IPS-18a (cell line): ENCODE measurements around the gene COA8.

ENCODE experiments used
- H3K27ac ChIP-seq: one replicate; pipeline ENCODE4 v1.5.1; 2013; ENCODE audit warnings: low read length
- H3K27me3 ChIP-seq: one replicate; pipeline ENCODE4 v1.6.1; 2013; ENCODE audit warnings: mild to moderate bottlenecking, low read length; ENCODE audit not compliant: control insufficient read depth, insufficient read depth
- H3K36me3 ChIP-seq: one replicate; pipeline ENCODE4 v1.6.1; 2013; ENCODE audit warnings: low read depth, low read length; ENCODE audit not compliant: control insufficient read depth
- H3K4me1 ChIP-seq: one replicate; pipeline ENCODE4 v1.6.1; 2013; ENCODE audit warnings: low read depth, low read length; ENCODE audit not compliant: control insufficient read depth
- H3K4me3 ChIP-seq: one replicate; pipeline ENCODE4 v1.5.1; 2013; ENCODE audit warnings: low read length
- H3K9ac ChIP-seq: one replicate; pipeline ENCODE4 v1.6.1; 2013; ENCODE audit warnings: mild to moderate bottlenecking, low read length, moderate library complexity
- H3K9me3 ChIP-seq: one replicate; pipeline ENCODE4 v1.6.1; 2013; ENCODE audit warnings: low read depth, low read length; ENCODE audit not compliant: control insufficient read depth

COA8 gene

DNA sequence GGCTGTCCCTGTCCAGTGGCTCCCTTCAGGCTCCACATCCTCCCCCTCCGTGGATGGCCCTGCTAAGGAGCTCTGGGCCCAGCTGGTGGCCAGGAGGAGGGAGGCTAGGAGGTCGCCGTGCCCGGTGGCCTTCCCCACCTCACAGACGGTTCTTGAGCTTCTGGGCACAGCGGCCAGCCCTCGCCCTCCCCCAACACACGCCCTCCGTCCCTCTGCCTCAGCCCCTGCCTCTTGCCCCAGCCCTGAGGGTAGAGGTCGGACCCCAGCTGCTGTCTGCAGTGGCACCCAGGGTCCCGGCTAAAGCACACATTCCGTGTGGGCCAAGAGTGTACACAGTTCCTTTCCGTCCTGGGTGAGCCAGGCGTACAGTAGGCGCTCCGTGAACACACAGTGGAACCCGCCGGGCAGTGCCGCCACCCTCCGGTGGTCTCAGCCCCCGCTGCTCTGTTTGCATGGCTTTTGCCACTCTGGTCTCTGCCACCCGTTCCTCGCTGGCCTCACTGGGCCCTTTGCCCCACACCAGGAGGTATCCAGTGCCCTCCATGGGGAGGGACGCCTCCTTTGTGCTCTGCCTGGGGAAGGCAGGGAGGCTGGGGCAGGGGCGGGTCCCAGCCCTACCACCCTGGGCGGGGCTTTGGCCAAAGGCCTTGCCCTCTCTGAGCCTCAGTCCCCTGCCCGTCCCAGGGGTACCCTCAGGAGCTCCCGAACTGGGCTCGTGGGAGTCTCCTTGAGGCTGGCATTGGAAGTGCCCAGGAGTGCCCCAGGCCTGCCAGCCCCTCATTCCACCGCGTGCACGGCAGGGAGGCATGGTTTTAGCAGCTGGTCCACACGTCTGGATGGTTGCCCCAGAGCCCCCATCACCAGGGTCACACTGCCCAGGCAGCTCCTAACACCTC, 20.8 kb upstream of the COA8 start:
- Histone ChIP-seq H3K4me3 (peak overlapping the region; percentile 47), H3K36me3 (no peaks in the 10 kb centered on the region), H3K4me1 (peaks cover 29% of the 10 kb centered on the region), H3K9ac (peak overlapping the region; percentile 80), H3K27ac (peak overlapping the region; percentile 90), H3K9me3 (no peaks in the 10 kb centered on the region), H3K27me3 (no peaks in the 10 kb centered on the region)

- peaks cover 29% of the 10 kb centered on the region for H3K4me1 ChIP-seq
These were observed 20.1 kb upstream of the COA8 start for GRCh38 chr14:103542605-103543088.

GRCh38 chr14:103543140-103543539, 19.6 kb upstream of the COA8 start:
- Histone ChIP-seq H3K36me3 (no peaks in the 10 kb centered on the region), H3K9ac (peak overlapping the region; percentile 80), H3K27ac (peak overlapping the region; percentile 90), H3K4me3 (peak overlapping the region; percentile 25), H3K27me3 (no peaks in the 10 kb centered on the region), H3K9me3 (no peaks in the 10 kb centered on the region), H3K4me1 (peaks cover 29% of the 10 kb centered on the region)

More at GRCh38 chr14:103542605-103543088, 20.1 kb upstream of the COA8 start:
- peak overlapping the region; percentile 90 for H3K27ac ChIP-seq
- no peaks in the 10 kb centered on the region for H3K27me3 ChIP-seq
- peak overlapping the region; percentile 80 for H3K9ac ChIP-seq
- peak overlapping the region; percentile 47 for H3K4me3 ChIP-seq
- H3K36me3 ChIP-seq, result no peaks in the 10 kb centered on the region
- H3K9me3 ChIP-seq, result no peaks in the 10 kb centered on the region

DNA sequence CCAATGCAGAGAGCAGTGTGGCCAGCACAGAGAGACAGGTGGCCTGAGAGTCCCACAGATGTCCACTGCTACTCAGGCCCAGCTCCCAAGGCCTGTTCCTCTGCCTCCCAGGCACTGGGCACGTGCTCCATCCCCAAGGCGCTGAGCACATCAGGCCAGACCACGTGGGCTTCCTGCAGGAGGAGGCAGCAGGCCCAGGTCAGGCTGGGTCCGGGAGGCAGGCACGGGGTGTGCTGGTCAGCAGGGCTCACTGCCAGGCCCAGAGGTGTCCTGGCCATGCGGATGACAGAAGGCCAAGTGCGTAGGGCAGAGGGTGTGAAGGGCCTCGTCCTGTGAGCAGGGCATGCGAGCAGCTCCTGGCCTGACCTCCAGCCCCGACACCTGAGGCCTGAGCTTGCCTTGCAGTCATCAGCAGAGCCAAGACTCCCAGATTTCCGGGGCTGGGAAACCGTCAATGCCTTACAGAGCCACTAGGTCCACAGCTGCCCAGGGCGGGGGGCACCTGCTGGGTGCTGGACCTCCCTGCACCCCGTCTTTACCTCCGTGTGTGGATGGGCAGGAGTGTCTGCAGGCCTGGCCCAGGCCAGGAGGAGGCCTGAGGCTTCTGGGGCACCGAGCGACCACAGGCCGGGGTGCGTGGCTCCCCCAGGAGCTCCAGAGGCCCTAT, 18.9 kb upstream of the COA8 start:
- H3K27ac ChIP-seq, result no peak overlapping the region

GRCh38 chr14:103544388-103545218, 18.2 kb upstream of the COA8 start:
- no peaks in the 10 kb centered on the region for H3K36me3 ChIP-seq
- H3K9me3 ChIP-seq, result no peaks in the 10 kb centered on the region

More for the DNA sequence above, 18.9 kb upstream of the COA8 start:
- peaks cover 29% of the 10 kb centered on the region for H3K4me1 ChIP-seq
- H3K36me3 ChIP-seq, result no peaks in the 10 kb centered on the region
- no peaks in the 10 kb centered on the region for H3K27me3 ChIP-seq
- no peaks in the 10 kb centered on the region for H3K9me3 ChIP-seq
- no peak overlapping the region for H3K9ac ChIP-seq
- H3K4me3 ChIP-seq, result no peak overlapping the region

DNA sequence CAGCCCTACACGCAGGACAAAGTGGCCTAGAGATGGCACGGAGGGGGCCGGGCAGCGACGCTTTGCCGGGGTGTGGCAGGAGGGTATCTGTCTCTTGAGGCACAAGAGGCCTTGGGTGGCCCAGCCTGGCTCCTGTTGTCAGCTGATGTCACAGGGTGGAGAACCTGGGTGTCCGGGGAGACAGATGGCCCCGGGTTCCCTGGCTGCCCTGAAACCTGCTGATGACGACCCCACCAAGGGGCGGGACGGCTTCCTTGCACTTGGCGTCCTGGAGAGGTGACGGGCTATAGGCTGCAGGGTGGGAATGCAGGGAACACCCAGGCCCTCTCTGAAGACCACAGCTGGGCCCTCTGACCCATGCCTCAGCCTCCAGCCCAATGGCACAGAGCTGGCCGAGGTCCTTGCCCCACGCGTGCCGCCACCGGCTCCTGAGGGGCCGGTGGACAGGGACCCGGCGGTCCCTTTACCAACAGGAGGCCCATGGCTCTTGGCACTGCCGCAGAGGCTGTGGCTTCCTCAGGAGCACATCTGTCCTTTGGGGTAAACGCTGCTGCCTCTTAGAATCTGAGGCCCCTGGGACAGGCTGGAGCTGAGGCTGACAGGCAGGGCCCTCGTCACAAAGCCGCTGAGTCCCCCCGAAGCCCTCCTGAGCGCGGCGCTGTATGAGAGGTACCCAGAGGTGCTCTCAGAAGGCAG, 17.4 kb upstream of the COA8 start:
- no peak overlapping the region for H3K9ac ChIP-seq
- no peak overlapping the region for H3K27ac ChIP-seq
- H3K4me3 ChIP-seq, result no peak overlapping the region
- no peaks in the 10 kb centered on the region for H3K36me3 ChIP-seq
- no peaks in the 10 kb centered on the region for H3K9me3 ChIP-seq
- H3K4me1 ChIP-seq, result peaks cover 28% of the 10 kb centered on the region
- no peaks in the 10 kb centered on the region for H3K27me3 ChIP-seq

More at GRCh38 chr14:103544388-103545218, 18.2 kb upstream of the COA8 start:
- Histone ChIP-seq H3K4me1 (peaks cover 29% of the 10 kb centered on the region), H3K4me3 (no peak overlapping the region), H3K9ac (no peak overlapping the region), H3K27ac (no peak overlapping the region), H3K27me3 (no peaks in the 10 kb centered on the region)

GRCh38 chr14:103545915-103546651, 16.7 kb upstream of the COA8 start:
- peaks cover 24% of the 10 kb centered on the region for H3K4me1 ChIP-seq
- no peak overlapping the region for H3K4me3 ChIP-seq
- no peaks in the 10 kb centered on the region for H3K9me3 ChIP-seq
- no peaks in the 10 kb centered on the region for H3K27me3 ChIP-seq
- H3K36me3 ChIP-seq, result no peaks in the 10 kb centered on the region
- H3K9ac ChIP-seq, result no peak overlapping the region
- H3K27ac ChIP-seq, result no peak overlapping the region

DNA sequence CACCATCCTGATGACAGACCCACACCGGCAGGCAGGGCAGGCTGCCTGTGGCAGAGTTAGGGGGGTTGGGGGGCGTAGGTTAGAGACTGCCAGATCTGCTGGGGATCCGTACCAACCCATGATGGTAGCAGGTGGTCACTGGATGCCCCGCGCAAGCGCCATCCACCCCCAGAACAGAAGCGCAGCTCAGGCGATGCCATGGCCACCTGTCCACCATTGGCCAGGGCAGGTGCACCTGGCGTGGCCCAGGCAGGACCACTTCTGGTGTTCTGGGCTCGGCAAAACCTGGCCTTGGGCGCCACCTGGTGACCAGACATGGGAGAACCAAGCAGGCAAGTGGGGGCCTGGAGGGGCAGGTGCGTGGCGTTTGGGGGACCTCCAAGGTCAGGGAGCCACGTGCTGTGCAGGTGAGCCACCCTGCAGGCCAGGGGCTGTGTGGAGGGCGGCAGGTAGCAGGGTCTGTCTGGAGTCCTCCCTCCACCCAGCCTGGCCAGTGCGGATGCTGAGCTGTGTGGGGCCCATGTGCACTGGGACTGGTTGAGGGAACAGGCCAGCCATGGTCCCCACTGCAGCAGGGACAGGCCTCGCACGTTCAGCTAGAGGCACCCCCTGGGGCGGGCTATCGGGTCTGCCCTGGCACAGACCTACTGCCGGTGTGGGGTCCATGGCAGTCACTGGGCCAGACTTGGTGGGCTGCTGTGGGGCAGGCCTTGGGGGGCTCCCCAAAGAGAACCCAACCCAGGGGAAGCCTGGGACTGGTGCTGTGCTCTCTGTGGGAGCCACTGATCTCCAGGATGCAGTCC, 15.9 kb upstream of the COA8 start:
- no peaks in the 10 kb centered on the region for H3K36me3 ChIP-seq
- no peak overlapping the region for H3K9ac ChIP-seq
- H3K9me3 ChIP-seq, result no peaks in the 10 kb centered on the region
- H3K27ac ChIP-seq, result no peak overlapping the region
- H3K27me3 ChIP-seq, result no peaks in the 10 kb centered on the region
- H3K4me1 ChIP-seq, result peaks cover 19% of the 10 kb centered on the region
- no peak overlapping the region for H3K4me3 ChIP-seq

DNA sequence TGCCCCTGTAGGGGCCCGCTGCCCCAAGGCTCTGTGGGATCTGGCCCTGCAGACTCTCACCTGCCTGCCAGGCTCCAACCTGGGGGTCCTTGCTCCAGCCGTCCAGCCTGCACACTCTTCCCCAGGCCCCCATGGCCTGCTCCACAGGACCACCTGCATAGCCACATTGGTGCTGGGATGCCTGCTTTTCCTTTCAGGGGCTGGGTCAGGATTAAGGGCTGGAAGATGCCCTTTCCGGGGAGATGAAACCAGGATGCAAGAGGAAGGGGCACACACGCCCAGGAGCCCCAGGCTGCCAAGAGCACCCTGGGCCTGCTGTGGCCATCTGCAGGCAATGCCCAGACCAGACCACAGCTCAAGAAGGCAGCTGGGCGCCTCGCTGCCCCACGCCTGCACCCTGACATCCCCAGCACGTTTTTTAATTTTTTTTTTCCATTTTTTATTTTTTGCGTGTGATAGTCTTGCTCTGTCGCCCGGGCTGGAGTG, 15.3 kb upstream of the COA8 start:
- H3K36me3 ChIP-seq, result no peaks in the 10 kb centered on the region
- H3K4me3 ChIP-seq, result no peak overlapping the region
- no peaks in the 10 kb centered on the region for H3K9me3 ChIP-seq
- no peak overlapping the region for H3K9ac ChIP-seq
- peaks cover 13% of the 10 kb centered on the region for H3K4me1 ChIP-seq
- no peak overlapping the region for H3K27ac ChIP-seq
- no peaks in the 10 kb centered on the region for H3K27me3 ChIP-seq
